Endothelial cell of umbilical vein (primary cell): Measurements from ENCODE around the gene PLD1. TPM values are rescaled to one million over a fixed set of nuclear protein-coding genes. Genes with fewer than 3 reads are reported as not detected.

Source experiments
- BruUV-seq: library from RNA; stranded (reverse); fragments of 400-500 nt; replicated peaks from 2 replicates; lab custom pipeline; 2021; lab: Mats Ljungman, UMichigan
- CTCF ChIA-PET: fragments of 300-600, 350-600 bp; sonication (Branson Sonifier 250); formaldehyde crosslinking; loops from one replicate; lab custom pipeline; 2021; ENCODE audit warnings: antibody characterized with exemption, inconsistent platforms; lab: Charles Lee
- POLR2A ChIA-PET: fragments of 300-600, 350-600 bp; sonication (Branson Sonifier 250); formaldehyde crosslinking; loops from one replicate; lab custom pipeline; 2021; ENCODE audit warnings: antibody characterized with exemption, inconsistent platforms; lab: Charles Lee
- DNase-seq: peaks from one replicate; pipeline ENCODE4 v3.0.0-alpha.2; 2011; ENCODE audit warnings: low read depth, low spot score
- FAIRE-seq: peaks from 2 replicates; lab custom pipeline; 2011; peaks lifted over from hg19 to GRCh38; lab: Jason Lieb, UNC
- H2AFZ ChIP-seq: 2 replicates; pipeline ENCODE4 v1.6.0; 2012; ENCODE audit warnings: low read depth, low read length, control low read depth, inconsistent platforms
- H3K27ac ChIP-seq: 2 replicates; pipeline ENCODE4 v1.5.1; 2011; ENCODE audit warnings: low read depth, mild to moderate bottlenecking, control low read depth, low read length, moderate library complexity; ENCODE audit not compliant: insufficient read depth
- H3K27me3 ChIP-seq, 2 experiments: 2 replicates each; pipeline versions ENCODE4 v1.6.0 to v1.6.1; 2011; ENCODE audit warnings: low read length in 2 of 2, mixed read lengths in 1 of 2; ENCODE audit not compliant: control insufficient read depth in 2 of 2, insufficient read depth in 2 of 2
- H3K36me3 ChIP-seq, 2 experiments: 2 replicates in 1 of 2; 3 replicates in 1 of 2; pipeline ENCODE4 v1.5.1; 2011; ENCODE audit warnings: low read length in 2 of 2, mild to moderate bottlenecking in 1 of 2, moderate library complexity in 1 of 2; ENCODE audit not compliant: control insufficient read depth in 2 of 2, insufficient read depth in 2 of 2; ENCODE audit errors: extremely low read depth in 1 of 2
- H3K4me1 ChIP-seq: 3 replicates; pipeline ENCODE4 v1.5.1; 2011; ENCODE audit warnings: mild to moderate bottlenecking, low read length; ENCODE audit not compliant: control insufficient read depth, insufficient read depth; ENCODE audit errors: extremely low read depth
- H3K4me2 ChIP-seq: 2 replicates; pipeline ENCODE4 v1.6.1; 2011; ENCODE audit warnings: low read length, control low read depth, mixed read lengths; ENCODE audit not compliant: insufficient read depth
- H3K4me3 ChIP-seq, 3 experiments: fragments of 200-600 bp in 1 of 3; sonication (generic), shearing (Covaris generic) in 1 of 3; replicated peaks in 1 of 3; 2 replicates each; pipeline ENCODE4 v1.5.1; 2011 to 2016; ENCODE audit warnings: control low read depth in 3 of 3, low read length in 3 of 3, mild to moderate bottlenecking in 2 of 3, inconsistent platforms in 1 of 3, low read depth in 1 of 3, moderate library complexity in 1 of 3; ENCODE audit not compliant: insufficient read depth in 1 of 3
- H3K79me2 ChIP-seq: 2 replicates; pipeline ENCODE4 v1.6.0; 2012; ENCODE audit warnings: low read length, inconsistent platforms; ENCODE audit not compliant: control insufficient read depth, insufficient read depth
- H3K9ac ChIP-seq: replicated peaks from 2 replicates; pipeline ENCODE3; 2011; ENCODE audit warnings: low read length, control low read depth; ENCODE audit not compliant: insufficient read depth; ENCODE audit errors: extremely low read depth
- H3K9me1 ChIP-seq: replicated peaks from 3 replicates; pipeline ENCODE4 v1.6.0; 2011; ENCODE audit warnings: mild to moderate bottlenecking, low read length; ENCODE audit not compliant: control insufficient read depth, insufficient read depth; ENCODE audit errors: extremely low read depth
- H3K9me3 ChIP-seq: replicated peaks from 2 replicates; pipeline ENCODE4 v1.5.1; 2012; ENCODE audit warnings: low read length, inconsistent platforms; ENCODE audit not compliant: control insufficient read depth, insufficient read depth
- H4K20me1 ChIP-seq: replicated peaks from 2 replicates; pipeline ENCODE3; 2011; ENCODE audit warnings: mild to moderate bottlenecking, low read length; ENCODE audit not compliant: control insufficient read depth, insufficient read depth; ENCODE audit errors: extremely low read depth
- CTCF ChIP-seq, 2 donors: IDR thresholded peaks; 1 replicate in 1 of 2; 2 replicates in 1 of 2; pipeline ENCODE4 v1.5.1; 2011; ENCODE audit warnings: low read length in 2 of 2, mild to moderate bottlenecking in 2 of 2, moderate library complexity in 2 of 2, control low read depth in 1 of 2, inconsistent platforms in 1 of 2, low read depth in 1 of 2; ENCODE audit not compliant: insufficient read depth in 1 of 2; ENCODE audit errors: extremely low read depth in 1 of 2
- EZH2 ChIP-seq: IDR thresholded peaks from 2 replicates; pipeline ENCODE4 v1.6.1; 2012; ENCODE audit warnings: borderline replicate concordance, low read depth, mild to moderate bottlenecking, moderate library complexity, low read length, inconsistent platforms; ENCODE audit not compliant: severe bottlenecking
- FOS ChIP-seq: IDR thresholded peaks from 2 replicates; pipeline ENCODE4 v1.6.1; 2011; ENCODE audit warnings: mild to moderate bottlenecking, low read length, moderate library complexity, borderline replicate concordance; ENCODE audit not compliant: insufficient read depth
- GATA2 ChIP-seq: IDR thresholded peaks from 2 replicates; pipeline ENCODE4 v1.7.0; 2011; ENCODE audit warnings: low read depth, mild to moderate bottlenecking, moderate library complexity, mixed read lengths, low read length; ENCODE audit not compliant: insufficient read length, insufficient read depth
- JUN ChIP-seq: IDR thresholded peaks from 2 replicates; pipeline ENCODE4 v1.6.1; 2011; ENCODE audit warnings: borderline replicate concordance, low read depth; ENCODE audit not compliant: insufficient read length, insufficient read depth
- MAX ChIP-seq: IDR thresholded peaks from 2 replicates; pipeline ENCODE4 v1.6.1; 2011; ENCODE audit not compliant: insufficient read depth, insufficient read length
- MYC ChIP-seq: IDR thresholded peaks from one replicate; pipeline ENCODE4 v1.6.1; 2011; ENCODE audit warnings: mild to moderate bottlenecking, low read depth, low read length
- POLR2A ChIP-seq: IDR thresholded peaks from 2 replicates; pipeline ENCODE4 v1.6.1; 2012; ENCODE audit warnings: low read depth, mild to moderate bottlenecking, control low read depth, low read length
- POLR2AphosphoS5 ChIP-seq: IDR thresholded peaks from 2 replicates; pipeline ENCODE4 v1.6.1; 2012; ENCODE audit warnings: low read depth, mild to moderate bottlenecking, control low read depth, low read length, moderate library complexity; ENCODE audit not compliant: insufficient read depth
- dilution Hi-C: fragments of 300-500 bp; cut with MboI; formaldehyde crosslinking; loops from one replicate; pipeline ENCODE4 v1.15.0; 2019; ENCODE audit warnings: low sequenced_read_pairs; ENCODE audit not compliant: extremely low pct_ligation_motif_present
- intact Hi-C: fragments of 100-400 bp; cut with micrococcal nuclease; formaldehyde crosslinking; loops from one replicate; pipeline ENCODE4 v1.10.0; 2022
- polyA plus RNA-seq, 4 experiments: library from polyadenylated mRNA; depleted of rRNA in 3 of 4; stranded (reverse) in 3 of 4; unstranded in 1 of 4; fragments of >200 nt; gene quantifications; 2 replicates each; pipeline versions ENCODE4 v1.2.1 to v1.2.3, GENCODE V29; 2011 to 2012; ENCODE audit warnings: missing spikeins in 1 of 4
- total RNA-seq: library from RNA; stranded (reverse); gene quantifications from 2 replicates; pipeline ENCODE4 v1.2.3, GENCODE V29; 2021

PLD1 gene
- total and polyA plus RNA-seq, 2 donors (not counting 3 experiments of a cell fraction or from before 2014, with no cell fraction given): 42.0 to 108 TPM

DNA sequence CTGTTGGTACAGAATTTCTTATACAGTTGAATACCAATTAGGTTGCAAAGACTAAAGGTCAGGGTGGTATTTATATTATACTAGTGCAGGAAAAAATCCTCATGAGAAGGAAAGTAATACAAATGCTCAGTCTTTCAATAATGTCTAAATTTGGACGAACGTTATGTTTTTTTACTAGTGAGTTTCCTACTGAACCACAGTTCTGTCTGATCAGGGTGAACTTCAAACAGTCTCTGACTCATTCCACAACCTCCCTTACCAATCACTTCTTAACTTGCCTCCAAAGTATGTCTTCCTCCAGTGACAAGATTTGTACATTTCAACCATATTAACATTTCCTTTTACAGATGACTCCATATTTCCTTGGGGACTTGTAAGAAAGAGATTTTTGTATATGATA, 36.3 kb upstream of the PLD1 start:
- FAIRE-seq: peak; percentile 64
- no peaks in the 10 kb centered on the region for H4K20me1 ChIP-seq
- ChIA-PET CTCF (interaction anchor here (1.0 kb wide), 1 partner anchor 14 kb away, joined by 3 read pairs; no protein-coding TSS in a partner anchor), POLR2A (no interaction called here)
- H3K4me1 ChIP-seq: peaks cover 39% of the 10 kb centered on the region
- H3K36me3 ChIP-seq: no peaks in the 10 kb centered on the region
- no TSS peak for BruUV-seq
- H3K9me3 ChIP-seq: no peaks in the 10 kb centered on the region
- no peak overlapping the region for H3K27ac ChIP-seq
- TF ChIP-seq MAX (no peak), FOS (peak; percentile 68), POLR2AphosphoS5 (no peak)
- no peaks in the 10 kb centered on the region for H3K27me3 ChIP-seq
- no peaks in the 10 kb centered on the region for H3K79me2 ChIP-seq
- no peaks in the 10 kb centered on the region for H3K9me1 ChIP-seq
- intact Hi-C loops: no loop called here
- H2AFZ ChIP-seq: no peak overlapping the region
- no peak overlapping the region for H3K9ac ChIP-seq
- H3K4me2 ChIP-seq: peak overlapping the region; percentile 26
- dilution Hi-C loops: no loop called here
- no peak overlapping the region for H3K4me3 ChIP-seq
- DNase-seq: peak; percentile 69

DNA sequence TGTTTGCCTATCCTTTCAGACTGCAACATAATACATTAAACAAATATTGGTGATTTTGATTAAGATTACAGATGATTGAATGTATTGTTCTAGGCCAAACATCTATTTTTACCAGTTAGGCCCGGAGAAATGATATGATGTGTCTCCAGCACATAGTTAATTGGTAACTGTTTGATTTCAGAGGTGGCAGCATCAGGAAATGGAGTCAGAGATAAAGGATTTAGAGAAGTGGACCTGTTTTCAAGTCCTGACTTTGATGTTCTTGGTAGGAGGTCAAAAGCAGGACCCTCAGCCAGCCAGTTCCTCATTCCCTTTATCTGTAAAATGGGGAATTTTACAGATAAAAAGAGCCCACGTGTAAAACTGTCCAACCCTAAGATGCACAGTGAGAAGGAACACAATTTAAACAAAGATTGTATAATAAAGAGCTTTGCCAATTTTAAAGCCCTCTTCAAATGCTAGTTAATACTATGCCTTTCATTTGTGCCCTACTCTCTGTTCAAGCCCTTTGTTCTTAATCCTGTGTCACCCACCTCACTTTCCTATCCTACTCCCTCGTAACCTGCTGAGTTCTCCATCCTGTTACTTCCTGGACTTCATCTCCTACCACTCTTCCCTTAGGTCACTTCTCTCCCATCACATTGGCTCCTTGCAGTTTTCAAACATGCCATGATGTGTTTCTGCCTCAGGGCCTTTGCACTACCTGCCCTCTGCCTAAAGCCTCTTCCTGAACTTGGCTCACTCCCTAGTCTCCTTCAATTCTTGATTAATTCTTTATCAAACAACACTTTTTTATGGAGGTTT, 35.4 kb upstream of the PLD1 start:
- ChIA-PET POLR2A (no interaction called here), CTCF (no interaction called here)
- intact Hi-C loops: no loop called here

More for the DNA sequence above, 35.4 kb upstream of the PLD1 start:
- no peak for DNase-seq
- no peaks in the 10 kb centered on the region for H3K36me3 ChIP-seq
- no TSS peak for BruUV-seq
- no peaks in the 10 kb centered on the region for H3K79me2 ChIP-seq
- no peaks in the 10 kb centered on the region for H4K20me1 ChIP-seq
- no peak for FAIRE-seq
- H2AFZ ChIP-seq: no peak overlapping the region
- H3K27me3 ChIP-seq: no peaks in the 10 kb centered on the region
- TF ChIP-seq MYC (no peak), CTCF (IDR thresholded peaks at IDR 0.05; ENCODE audit: extremely low read depth in 1 of 2, insufficient read depth in 1 of 2, low read depth in 1 of 2, low read length in 2 of 2) (no peak), GATA2 (no peak), MAX (no peak), POLR2A (no peak), JUN (no peak), EZH2 (no peak), FOS (no peak), POLR2AphosphoS5 (no peak)
- no peak overlapping the region for H3K9ac ChIP-seq
- no peak overlapping the region for H3K4me2 ChIP-seq
- H3K9me1 ChIP-seq: no peaks in the 10 kb centered on the region
- dilution Hi-C loops: no loop called here
- H3K9me3 ChIP-seq: no peaks in the 10 kb centered on the region
- H3K4me3 ChIP-seq: no peak overlapping the region
- H3K4me1 ChIP-seq: peaks cover 39% of the 10 kb centered on the region
- H3K27ac ChIP-seq: no peak overlapping the region
